ENCODE measurements around the gene RNFT2.
A peak's percentile ranks its signal among the peaks of the same experiment; 100 is the strongest.

The RNFT2 gene

GRCh38 chr12:116880817-116881324, 142.8 kb downstream of the RNFT2 start:
- DNase-seq = peak; percentile 69

GRCh38 chr12:116881325-116881876, 143.3 kb downstream of the RNFT2 start, which contains the start of gene HRK:
TSS of gene HRK (minus strand) at chr12:116881441. CDS start at chr12:116881307, 134 bp downstream.
- Histone ChIP-seq H3K27me3 (peaks cover 66% of the 10 kb centered on the region), H3K36me3 (no peaks in the 10 kb centered on the region), H3K4me3 (ENCODE audit: low read depth, low read length) (peak within 1 kb of the TSS; percentile 63), H3K4me1 (0 out of 2 replicates have a peak, but pooled peaks cover 3% of the 10 kb centered on the region), H3K9me3 (no peaks in the 10 kb centered on the region)
- DNase-seq = peak; percentile 45
- TF ChIP-seq CTCF (IDR thresholded peaks at IDR 0.05; ENCODE audit: low read depth, low read length) = no peak

More at GRCh38 chr12:116880817-116881324, 142.8 kb downstream of the RNFT2 start:
- Histone ChIP-seq H3K9me3 (no peaks in the 10 kb centered on the region), H3K27me3 (peaks cover 66% of the 10 kb centered on the region), H3K36me3 (no peaks in the 10 kb centered on the region), H3K4me3 (ENCODE audit: low read depth, low read length) (peak overlapping the region; percentile 63), H3K4me1 (0 out of 2 replicates have a peak, but pooled peaks cover 3% of the 10 kb centered on the region)
- no peak for TF ChIP-seq CTCF (IDR thresholded peaks at IDR 0.05; ENCODE audit: low read depth, low read length)

GRCh38 chr12:116881877-116882507, 143.9 kb downstream of the RNFT2 start:
- no peak for TF ChIP-seq CTCF (IDR thresholded peaks at IDR 0.05; ENCODE audit: low read depth, low read length)
- Histone ChIP-seq H3K9me3 (no peaks in the 10 kb centered on the region), H3K4me3 (ENCODE audit: low read depth, low read length) (peak overlapping the region; percentile 59), H3K36me3 (no peaks in the 10 kb centered on the region), H3K4me1 (0 out of 2 replicates have a peak, but pooled peaks cover 3% of the 10 kb centered on the region), H3K27me3 (peaks cover 66% of the 10 kb centered on the region)
- no peak for DNase-seq

GRCh38 chr12:116882742-116883141, 144.6 kb downstream of the RNFT2 start:
- Histone ChIP-seq H3K9me3 (no peaks in the 10 kb centered on the region), H3K4me3 (ENCODE audit: low read depth, low read length) (no peak overlapping the region), H3K4me1 (0 out of 2 replicates have a peak, but pooled peaks cover 3% of the 10 kb centered on the region), H3K36me3 (no peaks in the 10 kb centered on the region), H3K27me3 (peaks cover 61% of the 10 kb centered on the region)
- peak; percentile 20 for DNase-seq
- TF ChIP-seq CTCF (IDR thresholded peaks at IDR 0.05; ENCODE audit: low read depth, low read length) = peak; percentile 60

GRCh38 chr12:116884871-116885270, 146.8 kb downstream of the RNFT2 start:
- no peak for TF ChIP-seq CTCF (IDR thresholded peaks at IDR 0.05; ENCODE audit: low read depth, low read length)
- peaks cover 40% of the 10 kb centered on the region for H3K27me3 ChIP-seq

GRCh38 chr12:116885491-116885890, 147.4 kb downstream of the RNFT2 start:
- no peaks in the 10 kb centered on the region for H3K36me3 ChIP-seq
- no peak for DNase-seq
- no peak for TF ChIP-seq CTCF (IDR thresholded peaks at IDR 0.05; ENCODE audit: low read depth, low read length)
- H3K9me3 ChIP-seq = no peaks in the 10 kb centered on the region
- H3K4me1 ChIP-seq = 0 out of 2 replicates have a peak, but pooled peaks cover 3% of the 10 kb centered on the region
- peaks cover 33% of the 10 kb centered on the region for H3K27me3 ChIP-seq
- no peak overlapping the region for H3K4me3 ChIP-seq (ENCODE audit: low read depth, low read length)

More at GRCh38 chr12:116884871-116885270, 146.8 kb downstream of the RNFT2 start:
- Histone ChIP-seq H3K9me3 (no peaks in the 10 kb centered on the region), H3K36me3 (no peaks in the 10 kb centered on the region), H3K4me3 (ENCODE audit: low read depth, low read length) (no peak overlapping the region), H3K4me1 (0 out of 2 replicates have a peak, but pooled peaks cover 3% of the 10 kb centered on the region)
- DNase-seq = no peak

All from BE2C (cell line).